Islet precursor cell (in vitro differentiated cells): Measurements from ENCODE around the gene RERG.

Source experiments
- DNase-seq: peaks from one replicate; pipeline ENCODE4 v3.0.0-alpha.2; 2018

RERG gene

DNA sequence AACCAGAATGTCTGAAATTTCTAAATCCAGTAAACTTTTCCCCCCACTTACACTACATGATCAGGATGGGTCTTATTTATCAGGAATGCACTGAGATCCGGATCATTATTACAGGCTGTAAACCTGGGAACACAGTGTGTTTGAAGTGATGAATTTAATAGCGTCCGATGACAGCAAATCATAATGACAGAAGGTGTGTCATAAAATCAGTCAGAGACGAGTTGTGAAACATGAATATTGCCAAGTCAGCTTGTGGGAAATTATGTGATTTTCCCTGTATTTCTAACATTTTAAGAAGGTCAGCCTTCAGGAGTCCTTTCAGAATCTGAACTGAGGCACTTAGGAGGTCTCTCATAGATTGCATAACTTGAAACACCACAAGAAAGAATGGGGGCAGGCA, 36.7 kb downstream of the RERG start:
- DNase-seq = no peak

- DNase-seq = no peak
Measured at GRCh38 chr12:15183821-15184220, 37.4 kb downstream of the RERG start.

DNA sequence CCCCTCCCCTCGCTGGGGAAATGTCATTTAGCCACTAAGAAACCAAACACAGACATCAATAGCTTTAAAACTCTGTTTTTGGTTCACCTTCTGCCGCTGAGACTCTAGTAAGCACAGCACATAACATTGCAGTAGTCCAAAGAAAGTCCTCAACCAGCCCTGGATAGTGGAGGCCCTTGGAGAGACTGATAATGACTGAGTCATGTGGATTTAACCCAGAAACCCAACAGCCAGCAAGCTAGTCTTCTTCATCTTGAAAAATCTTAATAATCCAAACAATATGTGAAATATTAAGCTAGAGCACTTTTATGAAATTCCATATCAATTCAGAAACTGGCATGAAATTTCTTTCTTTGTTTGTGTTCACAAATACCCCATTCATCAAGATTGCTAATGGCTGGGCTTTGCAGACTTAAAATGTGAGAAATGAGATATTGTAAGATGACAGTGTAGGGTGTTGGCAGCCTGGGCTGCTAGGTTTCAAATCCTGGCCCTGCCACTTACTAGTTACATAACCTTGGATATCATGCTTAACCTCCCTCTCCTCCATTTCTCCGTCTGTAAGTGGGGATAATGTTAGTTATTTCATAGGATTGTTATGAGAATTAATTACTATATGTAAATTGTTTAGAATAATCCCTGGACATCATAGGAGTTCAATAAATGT, 40.1 kb downstream of the RERG start:
- DNase-seq = no peak

DNA sequence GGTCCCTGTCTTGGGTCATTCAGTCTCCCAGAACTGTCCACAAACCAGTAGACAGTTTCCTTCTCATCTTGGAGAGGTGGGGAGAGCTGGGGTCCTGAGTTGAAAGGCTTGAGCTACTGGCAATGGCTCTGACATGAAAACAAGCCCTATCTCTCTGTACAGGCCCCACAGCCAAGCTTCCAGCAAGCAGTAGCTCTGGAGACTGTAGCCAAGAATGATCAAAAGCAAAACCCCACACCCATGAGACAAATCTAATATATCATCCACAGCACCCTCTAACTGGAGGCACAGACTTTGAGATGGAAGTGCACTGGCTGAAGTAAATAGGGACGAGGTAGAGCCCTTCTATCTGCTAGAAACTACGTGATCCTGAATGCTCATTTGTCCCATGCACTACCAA, 40.9 kb downstream of the RERG start:
- DNase-seq = no peak

GRCh38 chr12:15179672-15180071, 41.5 kb downstream of the RERG start:
- DNase-seq = no peak

- no peak for DNase-seq
Measured at GRCh38 chr12:15173142-15173541, 48.1 kb downstream of the RERG start.

DNA sequence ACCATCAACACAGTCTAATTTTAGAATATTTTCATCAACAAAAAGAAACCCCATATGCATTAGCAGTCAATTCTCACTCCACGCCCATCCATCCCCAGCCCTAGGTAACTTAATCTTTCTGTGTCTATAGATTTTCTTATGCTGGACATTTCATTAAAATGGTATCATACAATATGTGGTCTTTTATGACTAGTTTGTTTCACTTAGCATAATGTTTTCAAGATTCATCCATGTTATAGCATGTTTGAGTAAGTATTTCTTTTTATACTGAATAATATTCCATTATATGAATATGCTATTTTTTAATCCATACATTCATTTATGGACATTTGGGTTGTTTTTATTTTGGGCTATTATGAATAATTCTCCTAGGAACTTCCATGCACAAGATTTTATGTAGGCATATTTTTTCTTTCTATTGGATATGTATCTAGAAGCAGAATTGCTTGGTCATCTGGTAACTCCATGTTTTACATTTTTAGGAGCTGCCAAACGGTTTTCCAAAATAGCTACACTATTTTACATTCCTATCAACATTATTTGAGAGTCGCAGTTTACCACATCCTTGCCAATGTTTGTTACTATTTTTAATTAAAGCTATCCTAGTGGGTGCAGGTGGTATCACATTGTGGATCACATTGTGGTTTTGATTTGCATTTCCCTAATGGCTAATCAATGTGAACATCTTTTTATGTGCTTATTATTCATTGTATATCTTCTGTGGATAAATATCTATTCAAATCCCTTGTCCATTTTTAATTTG, 49.0 kb downstream of the RERG start:
- no peak for DNase-seq

GRCh38 chr12:15171012-15171655, 50.1 kb downstream of the RERG start:
- no peak for DNase-seq

DNA sequence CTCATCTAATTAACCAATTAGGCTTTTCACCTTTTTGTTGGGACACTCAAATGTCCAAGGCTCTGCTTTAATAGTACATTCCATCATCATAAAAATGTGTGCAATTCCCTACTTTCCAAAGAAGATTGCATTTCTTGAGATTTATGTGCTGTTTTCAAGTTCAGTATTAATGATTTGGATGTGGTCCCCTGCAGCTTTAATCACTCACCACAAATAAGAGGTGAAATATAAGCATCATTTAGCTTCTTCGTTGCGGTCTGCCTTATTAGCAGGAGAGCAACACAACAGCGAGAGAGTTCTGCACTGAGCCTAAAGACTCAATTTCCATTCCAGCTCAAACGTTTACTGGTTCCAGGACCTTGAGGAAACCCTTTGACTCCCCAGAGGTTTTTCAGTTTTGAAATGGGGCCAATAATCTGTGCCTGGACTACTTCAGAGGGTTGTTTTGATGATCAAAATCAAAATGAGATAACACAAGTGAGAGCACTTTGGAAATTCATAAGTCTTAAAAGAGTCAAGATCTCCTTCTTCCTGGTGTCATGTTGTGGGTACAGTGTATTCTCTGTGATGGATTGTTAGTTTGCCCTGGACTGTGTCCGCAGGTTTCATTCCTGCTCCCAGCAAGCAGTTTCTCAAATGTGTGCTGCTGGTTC, 53.1 kb downstream of the RERG start:
- no peak for DNase-seq

GRCh38 chr12:15165012-15165659, 56.1 kb downstream of the RERG start:
- no peak for DNase-seq

- DNase-seq = no peak
Measured at GRCh38 chr12:15163030-15163976, 57.9 kb downstream of the RERG start.

- DNase-seq = no peak
Measured at GRCh38 chr12:15158083-15158482, 63.1 kb downstream of the RERG start.

DNA sequence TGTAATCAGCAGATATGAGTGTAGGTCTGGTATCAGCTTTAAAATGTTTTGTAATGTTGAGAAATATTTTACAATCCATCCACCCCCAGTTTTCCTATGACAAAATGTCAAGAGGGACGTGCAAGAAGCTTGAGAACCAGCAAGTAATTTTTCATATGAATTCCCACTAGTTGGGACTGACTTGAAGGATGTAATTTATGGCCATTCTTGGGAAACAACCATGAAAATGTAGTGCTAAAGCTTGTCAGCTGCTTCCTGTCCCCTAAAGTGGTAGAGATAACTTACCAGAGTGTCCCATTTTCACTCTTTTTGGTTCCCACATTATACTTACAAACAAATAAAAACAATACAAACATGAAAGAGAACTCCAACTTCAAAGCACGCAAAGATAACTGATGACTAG, 63.9 kb downstream of the RERG start:
- DNase-seq = no peak

GRCh38 chr12:15155271-15155670, 65.9 kb downstream of the RERG start:
- DNase-seq = no peak

- DNase-seq = no peak
Measured at GRCh38 chr12:15154103-15154502, 67.1 kb downstream of the RERG start.

- no peak for DNase-seq
Measured at GRCh38 chr12:15152868-15153267, 68.3 kb downstream of the RERG start.

DNA sequence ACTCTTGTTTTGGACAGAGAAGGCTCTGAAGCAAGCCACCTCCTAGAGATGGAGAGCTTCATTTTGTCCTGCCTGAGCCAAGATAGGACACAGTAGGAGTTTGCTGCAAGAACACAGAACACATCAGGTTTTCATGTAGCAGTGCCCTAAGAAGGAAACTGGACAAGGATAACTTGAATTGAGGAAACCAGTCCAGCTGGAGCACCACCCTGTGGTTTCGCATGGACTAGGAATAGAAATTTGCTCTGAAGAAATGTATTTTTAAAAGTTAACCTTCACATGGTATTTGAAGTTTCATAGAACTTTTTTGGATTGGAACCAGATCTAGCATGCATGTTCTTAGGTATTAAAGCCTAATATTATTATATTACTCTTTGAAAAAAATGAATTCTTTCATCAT, 68.8 kb downstream of the RERG start:
- DNase-seq = no peak

DNA sequence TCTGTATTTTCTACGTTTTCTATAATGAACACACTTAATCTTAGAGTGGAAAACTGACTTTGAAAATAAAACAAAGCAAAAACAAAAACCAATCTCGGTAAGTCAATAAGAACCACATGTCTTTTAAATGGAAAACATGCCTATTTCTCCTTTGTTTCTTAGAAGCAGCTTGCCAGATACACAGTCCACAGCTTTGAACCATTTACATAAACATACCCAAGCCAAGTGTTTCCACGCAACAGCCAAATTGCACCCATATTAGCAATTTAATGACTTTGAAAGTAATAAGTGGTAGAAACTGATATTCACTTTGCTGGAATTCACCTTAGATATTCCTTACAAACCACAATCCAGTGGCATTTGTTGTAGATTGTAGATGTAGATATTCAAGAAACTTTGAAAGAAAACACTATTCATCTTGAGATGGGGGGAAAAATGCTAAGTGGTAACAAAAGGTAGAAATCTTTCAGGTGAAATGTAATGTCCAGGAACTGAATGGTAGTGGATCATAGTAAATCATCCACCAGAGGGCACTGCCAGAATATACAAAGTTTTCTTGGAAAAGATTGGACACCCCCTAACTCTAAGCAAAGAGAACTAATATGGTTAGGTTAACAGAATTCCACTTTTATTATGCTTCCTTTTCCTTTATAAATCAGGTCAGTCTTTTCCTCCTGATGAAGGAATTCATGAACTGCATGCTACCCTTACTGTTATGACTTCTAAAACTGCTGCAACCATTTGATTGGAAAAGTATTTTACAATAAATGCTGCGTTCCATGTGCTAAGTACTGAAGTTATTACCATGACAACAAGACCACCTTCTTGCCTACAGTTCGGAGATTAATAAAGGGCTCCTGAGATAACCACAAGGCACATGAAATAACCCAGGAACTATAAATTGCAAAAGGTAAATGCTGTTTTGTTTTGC, 69.8 kb downstream of the RERG start:
- DNase-seq = no peak

GRCh38 chr12:15146585-15146984, 74.6 kb downstream of the RERG start:
- no peak for DNase-seq

DNA sequence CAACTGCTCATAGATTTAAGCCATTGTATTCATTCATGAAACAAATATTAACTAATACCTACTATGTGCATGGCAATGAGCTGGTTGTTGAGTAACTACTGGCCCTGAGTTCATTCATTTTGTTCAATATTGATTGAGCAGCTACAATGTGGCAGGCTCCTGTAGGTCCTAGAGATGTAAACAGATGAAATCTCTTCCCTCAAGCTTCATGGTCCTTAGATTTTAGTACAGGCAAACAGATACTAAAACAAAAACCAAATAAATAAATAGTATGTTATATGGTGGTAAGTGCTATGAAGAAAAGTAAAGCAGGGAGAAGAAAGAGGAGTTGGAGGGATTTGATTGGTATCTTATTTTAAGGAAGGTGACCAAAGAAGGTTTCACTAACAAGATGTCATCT, 77.8 kb downstream of the RERG start:
- DNase-seq = no peak

- DNase-seq = no peak
Measured at GRCh38 chr12:15142711-15143110, 78.5 kb downstream of the RERG start.
